HG03521 (cell line): ENCODE results near the gene CKMT2.

Experiments used
- ATAC-seq: cut with Tn5 transposase; IDR thresholded peaks from one replicate; pipeline ENCODE4 v1.9.1; 2021; ENCODE audit warnings: mild to moderate bottlenecking, moderate library complexity; ENCODE audit not compliant: unreplicated experiment

CKMT2 gene

DNA sequence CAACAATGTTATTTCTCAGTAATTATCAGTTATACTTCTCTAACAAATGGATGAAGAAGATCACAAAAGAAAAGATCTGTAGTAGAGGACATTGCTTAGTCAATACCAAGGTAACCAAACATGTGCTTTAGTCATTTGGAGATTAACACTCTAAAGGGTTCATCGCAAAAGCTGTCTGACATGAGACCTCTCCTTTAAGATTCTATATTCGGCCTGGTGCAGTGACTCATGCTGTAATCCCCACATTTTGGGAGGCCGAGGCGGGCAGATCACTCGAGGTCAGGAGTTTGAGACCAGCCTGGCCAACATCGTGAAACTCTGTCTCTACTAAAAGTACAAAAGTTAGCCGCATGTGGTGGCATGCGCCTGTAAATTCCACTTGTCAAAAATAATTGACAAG is 18.3 kb upstream of the CKMT2 start:
- ATAC-seq, result no peak

DNA sequence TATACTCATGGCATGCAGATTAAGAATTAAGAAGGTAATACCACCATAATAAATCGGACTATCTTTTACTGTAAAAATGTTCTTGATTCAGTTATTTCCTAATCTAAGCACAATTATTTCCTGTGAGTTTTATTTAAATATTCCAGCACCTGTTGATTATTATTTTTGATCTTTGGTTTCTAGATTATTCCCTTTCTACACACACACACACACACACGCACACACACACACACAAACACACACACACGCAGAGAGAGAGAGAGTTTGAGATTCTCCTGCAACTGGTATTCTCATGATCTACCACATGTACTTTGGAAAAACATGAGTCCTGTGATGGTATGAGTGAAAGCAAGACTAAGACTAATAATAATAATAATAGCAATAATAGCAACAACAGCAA is 17.0 kb upstream of the CKMT2 start:
- ATAC-seq, result no peak

DNA sequence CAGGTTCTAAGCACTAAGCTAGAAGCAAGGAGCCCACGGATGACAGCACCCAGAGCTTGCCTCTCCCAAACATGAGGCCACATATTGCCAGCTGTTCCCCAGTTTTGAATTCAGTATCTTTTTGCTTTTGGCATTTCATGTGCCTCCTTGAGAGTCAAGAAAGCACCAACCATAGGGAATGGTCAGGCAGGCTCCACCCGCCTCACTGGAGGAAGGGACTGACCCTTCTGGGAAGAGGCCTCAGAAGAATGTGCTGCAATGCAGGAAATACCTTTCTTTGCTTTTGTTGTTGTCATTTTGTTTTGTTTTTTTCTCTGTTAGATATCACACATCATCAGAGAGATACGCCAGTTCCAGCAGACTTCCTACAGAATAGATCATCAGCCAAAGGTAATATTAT is 13.7 kb upstream of the CKMT2 start:
- no peak for ATAC-seq

DNA sequence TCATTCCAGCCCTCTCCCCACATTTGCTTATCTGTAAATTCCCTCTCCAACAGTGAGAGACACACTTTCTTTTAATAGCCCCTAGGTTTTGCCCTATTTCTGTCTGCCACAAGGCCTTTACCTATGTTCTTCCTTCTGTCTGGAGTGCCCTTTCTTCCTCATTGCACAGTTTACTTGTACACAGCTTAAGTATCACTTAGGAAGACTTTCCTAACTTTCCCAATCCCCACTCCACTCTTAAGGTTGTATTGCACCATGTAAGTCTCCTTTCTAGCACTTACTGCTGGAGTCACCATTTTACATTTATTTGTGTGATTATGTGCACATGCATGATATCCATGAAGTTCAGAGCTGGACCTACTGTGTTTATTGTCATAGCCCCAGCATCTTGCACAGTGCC is 10.8 kb upstream of the CKMT2 start:
- ATAC-seq, result no peak

DNA sequence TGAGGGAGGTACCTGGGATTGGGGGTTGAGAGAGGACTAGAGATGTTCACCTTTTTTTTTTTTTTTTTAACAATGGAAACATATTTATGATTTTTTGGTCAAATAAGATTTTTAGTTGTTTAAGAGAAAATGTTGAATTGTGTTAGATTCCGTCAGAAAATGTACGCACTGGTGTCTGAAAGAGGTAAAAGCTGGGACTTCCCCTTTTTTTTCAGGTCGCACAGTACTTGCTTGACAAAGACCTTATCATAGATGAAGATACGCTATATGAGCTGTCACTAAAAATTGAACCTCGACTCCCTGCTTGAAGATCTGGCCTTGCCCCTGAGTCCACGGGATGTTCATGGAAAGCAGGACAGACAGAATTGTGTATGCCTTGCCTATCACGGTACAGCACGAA is 7.7 kb upstream of the CKMT2 start:
- no peak for ATAC-seq

DNA sequence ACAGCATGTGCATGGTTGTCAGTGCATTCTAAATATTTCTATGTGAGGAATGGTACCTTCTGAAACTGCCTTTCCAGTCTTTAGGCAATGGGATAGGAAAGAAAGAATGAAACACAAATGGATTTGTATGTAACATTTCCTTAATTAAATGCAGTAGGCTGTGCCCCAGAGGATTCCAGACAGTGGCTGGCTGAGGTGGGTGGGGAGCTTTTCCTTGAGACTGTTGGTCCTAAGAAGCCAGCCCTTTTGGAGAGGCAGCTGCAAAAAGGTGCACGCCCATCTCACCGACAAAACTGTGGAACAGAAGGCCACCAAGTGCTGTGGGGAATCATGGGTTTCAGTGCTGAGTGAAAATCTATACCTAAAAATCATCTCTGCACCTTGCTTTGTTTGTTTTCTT is 6.8 kb upstream of the CKMT2 start:
- ATAC-seq, result no peak

DNA sequence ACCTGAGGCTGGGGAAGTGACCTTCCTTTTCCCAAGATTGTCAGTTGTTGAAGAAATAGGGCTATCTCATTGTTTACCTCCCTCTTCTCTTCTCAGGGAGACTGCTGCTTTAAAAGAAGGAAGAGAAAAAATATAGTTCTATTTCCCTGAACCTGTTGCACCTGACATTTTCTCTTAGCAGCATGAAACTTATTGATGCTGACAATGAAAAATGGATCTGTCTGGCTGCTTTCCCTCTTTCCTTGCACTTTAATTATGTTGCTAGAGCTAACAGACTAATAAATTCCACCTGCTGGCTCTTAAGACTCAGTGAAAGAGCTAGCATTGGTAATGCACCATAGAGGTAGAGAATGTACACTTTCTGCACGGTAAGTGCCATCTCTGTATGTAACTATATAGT is 6.2 kb upstream of the CKMT2 start:
- ATAC-seq, result no peak

DNA sequence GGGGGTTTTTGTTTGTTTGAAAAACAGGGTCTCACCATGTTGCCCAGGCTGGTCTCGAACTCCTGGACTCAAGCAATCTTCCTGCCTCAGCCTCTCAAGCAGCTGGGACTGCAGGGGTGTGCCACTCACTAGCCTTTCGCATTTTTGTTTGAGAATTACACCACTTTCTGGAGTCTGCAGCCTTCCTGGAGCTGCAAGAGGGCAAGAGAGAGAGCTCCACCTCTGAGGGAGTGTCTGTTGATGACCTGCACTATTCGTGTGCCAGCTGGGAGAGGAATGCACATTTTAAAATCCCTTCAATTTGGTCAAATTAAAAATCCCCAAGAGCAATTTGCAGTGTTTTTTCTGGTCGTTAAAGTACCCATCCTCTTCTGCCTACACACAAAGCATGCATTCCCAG is 5.0 kb upstream of the CKMT2 start:
- no peak for ATAC-seq

DNA sequence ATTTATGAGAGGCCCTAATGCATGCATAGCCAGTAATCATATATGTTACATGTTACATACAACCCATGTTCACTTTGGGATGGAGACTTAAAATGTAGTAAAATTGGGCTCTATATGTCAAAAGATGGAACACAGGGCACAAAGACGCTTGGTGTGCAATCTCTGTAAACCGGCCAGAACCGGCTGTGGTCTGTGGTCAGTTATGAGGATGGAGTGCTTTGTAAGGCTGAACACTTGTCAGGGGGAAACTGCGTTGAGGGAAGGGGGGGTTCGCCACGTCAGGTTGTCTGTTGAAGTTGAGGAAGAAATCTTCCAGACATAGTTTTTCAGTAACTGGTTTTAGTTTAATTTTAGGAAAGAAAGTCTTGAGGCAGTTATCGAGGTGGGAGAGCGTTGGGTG is 2.7 kb upstream of the CKMT2 start:
- no peak for ATAC-seq

DNA sequence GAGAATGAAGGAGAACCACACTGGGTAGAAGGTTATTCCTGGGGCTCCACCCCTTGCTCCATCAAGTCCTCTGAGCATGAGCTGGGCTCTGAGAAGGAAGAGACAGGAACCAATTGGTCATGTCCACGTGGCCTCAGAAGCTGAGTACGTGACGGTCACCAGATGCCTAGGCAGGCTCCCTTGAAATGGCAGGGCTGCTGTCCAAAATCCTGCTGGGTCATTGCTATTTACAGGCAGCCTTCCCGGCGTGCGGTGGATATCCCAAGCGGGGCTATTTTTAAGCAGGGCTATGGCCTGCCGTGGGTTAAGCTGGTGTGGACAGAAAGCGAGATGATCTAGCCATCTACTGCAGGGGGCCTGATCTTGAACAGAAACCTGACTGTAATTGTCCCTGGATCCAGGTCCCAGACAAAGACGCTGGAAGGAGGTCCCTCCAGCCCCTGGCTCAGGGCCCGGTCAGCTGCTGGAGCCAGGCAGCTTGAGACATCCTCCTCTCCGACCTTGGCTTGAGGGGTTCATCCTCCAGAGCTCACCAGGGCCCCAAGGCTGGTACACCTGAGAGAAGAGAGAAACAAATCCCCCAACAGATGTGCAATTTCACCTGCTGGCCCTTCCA is 550 bp upstream of the CKMT2 start:
- ATAC-seq, result no peak

DNA sequence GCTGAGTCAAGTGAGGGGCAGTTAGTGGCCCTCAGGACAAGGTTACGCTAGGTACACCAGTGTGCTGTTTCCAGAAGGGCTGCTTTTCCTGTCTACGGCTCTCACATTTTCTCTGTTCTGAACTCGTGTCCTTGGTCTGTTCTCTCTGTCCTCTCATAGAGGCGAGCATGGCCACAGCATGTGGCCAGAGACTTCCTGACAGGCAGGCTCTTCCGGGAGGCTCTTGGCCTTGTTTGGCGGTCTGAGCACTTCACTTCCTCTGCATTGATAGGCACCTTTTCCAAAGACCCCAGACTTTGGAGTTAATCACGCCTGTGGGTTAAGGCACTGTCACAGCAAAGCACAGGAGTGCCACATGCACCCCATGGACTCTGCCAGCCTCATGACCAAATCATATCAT is 1.2 kb downstream of the CKMT2 start:
- no peak for ATAC-seq

DNA sequence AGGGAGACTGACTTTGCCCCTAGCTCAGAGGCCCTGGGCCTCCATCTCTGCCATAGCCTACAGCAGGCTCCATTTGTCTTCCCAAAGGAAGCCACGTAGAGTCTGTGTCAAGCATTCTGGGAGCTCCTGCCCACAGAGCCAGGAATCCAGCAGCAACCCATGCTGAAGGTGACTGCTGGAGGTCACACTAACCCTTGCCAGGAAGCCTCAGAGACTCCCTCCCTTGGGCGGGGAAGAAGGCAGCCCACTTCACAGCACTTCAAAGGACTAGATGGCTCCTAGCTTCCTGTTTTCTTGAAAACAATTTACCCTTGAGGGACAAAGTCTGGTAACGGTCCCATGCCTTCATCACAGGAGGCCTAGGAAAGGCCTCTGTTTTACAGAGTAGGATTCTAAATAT is 1.7 kb downstream of the CKMT2 start:
- ATAC-seq, result no peak

DNA sequence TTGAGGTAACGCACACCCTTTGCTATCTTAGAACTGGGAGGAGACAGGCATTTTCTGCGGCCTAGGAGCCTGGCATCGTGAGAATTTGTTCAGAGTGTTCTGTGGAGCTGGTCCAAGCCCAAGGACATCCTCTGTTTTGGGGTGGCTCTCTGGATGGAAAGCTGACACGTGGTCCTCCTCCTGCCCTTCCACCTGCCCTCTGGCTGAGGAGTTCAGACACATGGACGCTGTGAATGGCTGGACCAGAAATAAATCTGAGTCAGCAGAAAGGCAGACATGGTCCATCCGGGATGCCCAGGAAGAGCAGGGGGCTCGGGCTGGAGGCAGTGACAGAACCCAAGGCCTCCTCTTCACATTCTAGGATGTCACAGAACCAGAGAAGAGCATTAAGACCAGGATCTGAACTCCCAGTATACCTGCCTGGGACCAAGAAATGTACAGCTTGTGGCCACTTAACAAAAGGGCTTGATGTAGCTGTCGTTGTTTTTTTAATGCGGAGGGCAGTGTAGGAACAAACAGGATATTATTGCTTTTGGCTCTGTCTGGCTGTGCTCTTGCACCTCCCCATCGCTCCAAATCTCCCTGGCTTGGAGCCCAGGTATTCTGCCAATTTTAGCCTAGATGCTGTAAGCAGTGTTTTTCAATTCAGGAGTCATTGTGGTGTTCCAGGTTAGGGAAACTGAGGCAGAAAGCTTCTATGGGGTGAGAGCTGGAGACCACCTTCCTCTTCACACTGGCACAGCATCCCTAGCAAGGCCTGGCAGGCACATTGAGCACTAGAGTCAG is 2.4 kb downstream of the CKMT2 start:
- no peak for ATAC-seq

DNA sequence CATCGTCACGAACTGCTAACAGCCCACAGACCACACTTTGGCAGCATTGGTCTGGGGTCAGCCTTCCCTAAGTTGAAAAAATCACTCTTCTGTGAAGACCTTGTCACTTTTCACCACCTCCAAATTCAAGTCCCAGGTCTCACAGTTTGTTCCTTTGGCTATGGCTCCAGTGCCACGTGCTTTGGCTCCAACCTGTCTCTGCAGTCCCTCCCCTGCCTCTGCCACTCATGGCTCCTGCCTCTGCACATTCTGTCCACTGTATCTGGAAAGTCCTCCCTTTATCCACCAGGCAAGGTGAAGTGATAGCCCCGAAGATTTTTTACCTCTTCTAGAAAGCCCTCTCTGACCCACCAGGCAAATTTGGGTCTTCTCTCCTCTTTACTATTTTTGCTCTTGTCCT is 5.3 kb downstream of the CKMT2 start:
- ATAC-seq, result no peak

DNA sequence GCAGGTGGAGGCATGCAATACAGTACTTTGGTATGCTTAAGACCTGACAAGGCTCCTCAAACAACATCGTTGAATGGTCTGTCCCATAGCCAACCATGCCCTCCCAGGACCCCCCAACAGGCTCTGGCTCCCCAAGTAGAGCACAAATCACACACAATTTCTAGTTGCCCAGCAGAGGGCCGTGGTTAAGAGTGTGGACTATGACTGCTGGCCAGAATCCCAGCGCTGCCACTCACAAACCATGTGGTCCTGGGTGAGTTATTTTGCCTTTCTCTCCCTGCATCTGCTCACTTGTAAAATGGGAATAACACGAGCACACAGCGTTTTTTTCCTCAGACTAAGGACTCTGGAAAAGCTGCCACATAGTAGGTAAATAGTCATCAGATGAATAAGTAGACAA is 6.5 kb downstream of the CKMT2 start:
- ATAC-seq, result no peak

DNA sequence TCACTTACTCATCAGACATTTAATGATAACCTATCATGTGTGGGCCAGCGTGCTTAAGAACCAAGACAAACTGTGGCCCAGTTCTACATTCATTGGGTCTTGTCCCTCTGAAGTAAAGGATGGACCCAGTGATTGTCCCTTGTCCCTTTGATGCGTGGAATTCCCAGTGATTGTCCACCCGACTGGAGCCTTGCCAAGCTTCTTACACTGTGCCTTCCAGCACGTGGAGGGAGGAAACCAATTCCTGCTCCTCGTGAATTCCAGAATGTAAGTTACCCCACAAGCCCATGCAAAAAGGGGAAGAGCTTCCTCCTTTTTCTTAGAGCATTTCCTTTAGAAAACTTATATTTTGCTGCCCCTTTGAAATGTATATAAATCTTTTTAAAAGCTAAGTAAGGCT is 7.9 kb downstream of the CKMT2 start:
- ATAC-seq, result no peak

DNA sequence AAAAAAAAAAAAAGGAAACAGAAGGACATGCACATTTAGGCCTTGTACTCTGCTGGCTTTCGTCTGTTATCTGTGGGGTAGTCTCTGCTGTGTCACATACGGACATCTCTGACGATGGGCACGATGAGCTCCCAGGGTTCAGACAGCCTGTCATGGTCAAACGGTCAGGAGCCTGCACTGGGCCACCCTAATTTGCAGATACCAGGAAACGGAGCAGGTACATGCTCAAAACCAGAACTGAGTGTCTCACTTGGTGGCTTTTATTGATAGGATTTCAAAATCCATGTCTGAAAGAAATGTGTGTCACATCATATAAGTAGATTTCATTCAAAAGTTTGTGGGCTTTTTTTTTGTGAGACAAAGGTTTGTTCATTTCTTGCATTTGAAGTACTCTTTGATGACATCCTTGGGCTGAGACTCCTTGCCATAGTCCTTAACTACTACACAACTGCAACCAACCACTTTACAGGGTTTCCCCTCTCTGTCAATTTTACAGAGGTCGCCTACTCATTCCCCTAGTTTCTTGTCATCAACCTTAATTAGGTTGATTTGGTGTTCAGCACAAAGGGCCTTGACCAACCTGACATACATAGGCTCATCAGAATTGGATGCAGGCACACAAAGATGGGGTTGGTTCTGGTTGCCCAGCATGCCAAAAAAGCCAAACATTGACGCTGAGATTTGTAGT is 9.0 kb downstream of the CKMT2 start:
- ATAC-seq, result no peak

DNA sequence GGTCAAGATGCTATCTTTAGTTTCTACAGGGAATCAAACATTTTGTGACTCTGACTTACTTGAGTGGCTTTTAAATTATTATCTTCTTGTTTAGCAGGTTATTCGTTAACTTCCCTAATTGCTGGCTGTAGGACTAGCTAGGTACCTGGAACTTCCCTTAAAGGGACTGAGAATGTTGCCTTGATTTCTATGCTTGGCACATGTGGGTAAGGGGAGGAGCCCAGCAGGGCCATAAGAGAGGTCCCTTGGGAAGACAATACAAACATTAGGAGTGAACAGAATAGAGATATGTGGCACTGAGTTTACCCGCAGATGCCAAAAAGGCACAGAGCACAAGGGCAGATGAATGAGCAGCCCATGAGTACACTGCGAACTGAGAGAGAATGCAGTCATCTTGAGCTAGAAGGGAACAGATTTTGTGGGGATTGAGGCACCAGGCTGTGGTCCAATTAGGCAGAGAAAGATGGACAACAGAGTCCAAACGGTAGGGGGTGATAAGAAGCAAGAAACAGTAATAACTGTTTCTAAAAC is 9.8 kb downstream of the CKMT2 start:
- no peak for ATAC-seq

DNA sequence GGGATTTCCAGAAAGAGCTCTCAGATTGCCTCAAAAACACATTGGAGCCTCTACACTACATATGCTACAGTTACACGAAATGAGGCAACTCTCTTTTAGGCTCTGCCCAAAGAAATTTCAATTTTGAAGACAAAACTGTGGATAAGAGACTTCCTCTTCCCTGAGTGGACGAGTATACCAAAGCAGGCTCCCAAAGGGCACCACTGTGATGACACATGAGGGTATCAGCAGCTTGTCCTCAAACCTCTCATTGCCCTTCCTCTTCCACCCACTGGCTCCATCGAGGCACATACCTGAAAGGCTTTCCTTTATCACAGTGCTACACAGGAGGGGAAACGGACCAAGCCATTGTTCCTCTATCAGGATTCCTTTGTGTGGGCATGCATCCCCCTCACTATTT is 11.3 kb downstream of the CKMT2 start:
- no peak for ATAC-seq

DNA sequence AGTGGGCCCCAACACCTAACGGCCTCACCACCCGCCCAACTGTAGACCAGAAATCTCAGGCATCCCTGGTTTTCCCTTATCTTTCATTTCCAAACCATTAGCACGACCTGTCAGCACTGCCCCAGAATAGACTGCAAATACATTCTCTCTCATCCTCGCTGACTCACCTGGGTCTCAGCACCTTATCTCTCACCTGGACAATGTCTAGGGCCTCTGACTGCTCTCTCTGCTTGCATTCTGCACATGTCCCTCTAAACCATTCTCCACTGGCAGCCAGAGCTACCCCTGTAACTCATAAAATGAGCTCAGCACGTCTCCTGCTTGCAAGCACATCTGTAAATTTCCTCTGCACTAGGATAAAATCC is 12.7 kb downstream of the CKMT2 start:
- ATAC-seq, result no peak

DNA sequence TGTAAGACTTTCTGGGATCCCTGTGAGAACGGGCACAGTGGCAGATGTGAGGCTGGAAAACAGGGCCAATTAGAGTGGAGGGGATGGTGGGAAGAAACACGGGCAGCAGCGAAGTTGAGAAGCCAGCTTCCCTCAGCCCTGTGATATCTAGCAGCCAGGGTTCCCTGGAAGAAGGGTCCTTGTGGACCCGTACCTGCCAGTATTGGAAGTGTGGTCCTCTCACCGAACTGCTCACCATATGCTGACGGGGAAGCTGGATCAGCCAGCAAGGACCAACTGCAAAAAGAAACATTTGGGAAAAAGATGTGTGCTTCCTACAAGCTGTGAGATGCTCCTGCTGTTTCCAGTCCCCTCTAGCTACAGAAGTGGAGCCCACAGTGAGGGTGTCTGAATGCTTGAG is 13.6 kb downstream of the CKMT2 start:
- ATAC-seq, result no peak

DNA sequence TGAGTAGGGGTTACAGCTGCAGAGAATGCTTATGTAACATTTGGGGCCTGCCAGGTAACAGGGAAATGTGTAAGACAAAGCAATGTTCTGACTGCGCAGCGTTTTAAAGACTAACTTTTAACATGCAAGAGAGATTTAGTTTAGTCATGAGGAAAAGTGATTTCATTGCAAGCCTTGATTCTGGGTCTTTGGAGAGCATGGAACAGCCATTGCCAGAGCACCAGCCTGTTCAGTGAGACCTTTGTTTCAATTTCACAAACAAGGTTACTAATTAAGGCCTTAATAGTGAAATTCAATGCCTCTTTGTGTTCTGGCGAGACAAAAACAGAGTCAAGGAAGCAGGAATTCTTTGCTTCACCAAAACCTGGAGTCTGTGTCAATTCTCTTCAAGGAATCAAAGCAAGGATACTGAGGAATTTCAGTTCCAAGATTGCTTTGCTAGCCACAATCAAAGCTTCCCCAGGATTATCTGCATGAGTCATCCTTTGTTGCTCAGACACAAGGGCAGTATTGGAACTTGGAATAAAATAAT is 14.4 kb downstream of the CKMT2 start:
- ATAC-seq, result no peak
